GM06990 (cell line): Measurements from ENCODE around the gene ARMS2.

Source experiments
- DNase-seq: peaks from one replicate; pipeline ENCODE4 v3.0.0-alpha.2; 2011; ENCODE audit not compliant: insufficient read length; ENCODE audit errors: extremely low read depth
- H3K27me3 ChIP-seq: replicated peaks from 2 replicates; pipeline ENCODE4 v1.6.0; 2011; ENCODE audit warnings: low read length; ENCODE audit not compliant: control insufficient read depth, insufficient read depth
- H3K36me3 ChIP-seq: 2 replicates; pipeline ENCODE4 v1.5.1; 2011; ENCODE audit warnings: low read length; ENCODE audit not compliant: control insufficient read depth, insufficient read depth
- H3K4me3 ChIP-seq: replicated peaks from 2 replicates; pipeline ENCODE4 v1.5.1; 2011; ENCODE audit warnings: low read depth, mild to moderate bottlenecking, control low read depth, low read length
- TF ChIP-seq, protein P1 (sequence below): IDR thresholded peaks from 2 replicates; pipeline ENCODE4 v1.5.1; 2011; ENCODE audit warnings: low read length, control low read depth, mild to moderate bottlenecking, inconsistent platforms; ENCODE audit not compliant: insufficient read depth, poor library complexity, severe bottlenecking

The ARMS2 gene

DNA sequence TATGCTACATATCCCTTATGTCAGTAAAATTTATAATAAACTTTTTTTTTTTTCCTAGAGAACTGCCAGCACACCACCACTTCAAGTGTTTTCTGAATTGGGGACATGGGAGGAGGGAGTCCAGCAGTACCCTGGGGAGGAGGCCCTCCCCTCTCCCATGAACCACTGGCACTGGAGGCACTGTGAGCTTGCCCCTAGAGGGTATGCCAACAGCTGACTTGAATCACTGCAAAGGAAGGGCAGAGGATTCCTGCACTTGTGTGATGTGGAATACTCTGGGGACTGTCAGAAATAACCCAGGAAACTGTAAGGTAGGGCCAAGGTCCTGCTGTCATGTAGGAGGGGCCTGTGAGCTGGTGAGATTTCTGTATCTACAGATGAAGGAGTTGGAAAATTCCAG lies 8.5 kb upstream of the ARMS2 start:
- TF ChIP-seq, protein P1, sequence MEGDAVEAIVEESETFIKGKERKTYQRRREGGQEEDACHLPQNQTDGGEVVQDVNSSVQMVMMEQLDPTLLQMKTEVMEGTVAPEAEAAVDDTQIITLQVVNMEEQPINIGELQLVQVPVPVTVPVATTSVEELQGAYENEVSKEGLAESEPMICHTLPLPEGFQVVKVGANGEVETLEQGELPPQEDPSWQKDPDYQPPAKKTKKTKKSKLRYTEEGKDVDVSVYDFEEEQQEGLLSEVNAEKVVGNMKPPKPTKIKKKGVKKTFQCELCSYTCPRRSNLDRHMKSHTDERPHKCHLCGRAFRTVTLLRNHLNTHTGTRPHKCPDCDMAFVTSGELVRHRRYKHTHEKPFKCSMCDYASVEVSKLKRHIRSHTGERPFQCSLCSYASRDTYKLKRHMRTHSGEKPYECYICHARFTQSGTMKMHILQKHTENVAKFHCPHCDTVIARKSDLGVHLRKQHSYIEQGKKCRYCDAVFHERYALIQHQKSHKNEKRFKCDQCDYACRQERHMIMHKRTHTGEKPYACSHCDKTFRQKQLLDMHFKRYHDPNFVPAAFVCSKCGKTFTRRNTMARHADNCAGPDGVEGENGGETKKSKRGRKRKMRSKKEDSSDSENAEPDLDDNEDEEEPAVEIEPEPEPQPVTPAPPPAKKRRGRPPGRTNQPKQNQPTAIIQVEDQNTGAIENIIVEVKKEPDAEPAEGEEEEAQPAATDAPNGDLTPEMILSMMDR, result no peak
- H3K27me3 ChIP-seq, result peaks cover 2% of the 10 kb centered on the region
- DNase-seq, result no peak

DNA sequence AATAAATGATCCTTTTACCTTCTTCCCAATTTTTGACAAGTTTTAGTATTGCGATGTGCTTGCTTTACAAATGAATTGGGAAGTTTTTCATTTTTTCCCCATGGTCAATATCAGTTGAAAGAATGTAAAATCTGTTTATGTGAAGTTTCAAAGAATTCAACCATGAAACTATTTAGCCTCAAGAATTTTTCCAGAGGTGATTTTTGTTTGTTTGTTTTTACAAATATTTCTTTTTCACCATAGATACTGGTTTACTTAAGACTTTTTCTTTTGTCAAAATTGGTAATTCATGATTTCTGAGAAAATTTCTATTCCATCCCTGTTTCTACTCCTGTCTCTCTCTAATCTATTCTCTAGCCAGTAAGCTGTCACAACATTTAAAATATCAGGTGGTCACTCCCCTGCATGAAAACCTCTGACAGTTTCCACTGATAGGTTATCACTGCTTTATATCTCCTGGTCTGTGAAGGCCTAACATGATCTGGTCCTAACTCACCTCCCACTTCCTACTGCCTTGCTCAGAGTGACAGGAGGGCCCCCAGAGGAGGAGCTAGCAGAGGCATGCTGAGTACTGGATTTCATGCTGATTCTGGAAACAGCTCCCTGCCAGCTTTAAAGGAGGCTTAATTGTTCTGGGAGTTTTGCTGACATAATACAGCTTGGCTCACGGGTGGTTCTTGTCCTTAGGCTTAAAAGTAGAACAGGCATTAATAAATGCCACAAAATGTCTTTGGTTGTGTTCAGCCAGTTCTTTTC lies 7.6 kb upstream of the ARMS2 start:
- Histone ChIP-seq H3K36me3 (no peaks in the 10 kb centered on the region), H3K27me3 (peaks cover 2% of the 10 kb centered on the region), H3K4me3 (no peak overlapping the region)
- TF ChIP-seq, protein P1, result no peak
- DNase-seq, result no peak

More for the DNA sequence above, 8.5 kb upstream of the ARMS2 start:
- no peaks in the 10 kb centered on the region for H3K36me3 ChIP-seq
- H3K4me3 ChIP-seq, result no peak overlapping the region

DNA sequence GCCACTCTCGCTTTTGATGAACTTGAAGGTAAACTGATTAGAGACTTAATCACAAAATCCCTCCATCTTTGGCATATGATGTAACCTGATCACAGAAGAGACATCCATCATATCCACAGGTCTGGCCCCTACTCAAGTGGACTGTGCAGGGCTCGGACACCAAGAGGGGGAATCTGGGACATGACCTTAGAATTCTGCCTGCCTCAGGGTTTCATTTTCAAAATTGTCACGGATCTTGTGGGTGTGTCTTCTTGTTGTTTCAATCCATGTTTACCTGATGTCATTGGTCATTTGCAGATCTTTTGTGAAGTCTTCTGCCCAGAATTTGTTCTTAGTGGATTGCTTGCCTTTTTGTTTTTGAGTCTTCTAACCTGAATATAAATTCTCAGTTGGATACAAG lies 5.9 kb upstream of the ARMS2 start:
- H3K27me3 ChIP-seq, result peaks cover 2% of the 10 kb centered on the region
- TF ChIP-seq, protein P1, result no peak
- no peaks in the 10 kb centered on the region for H3K36me3 ChIP-seq
- H3K4me3 ChIP-seq, result no peak overlapping the region
- no peak for DNase-seq

DNA sequence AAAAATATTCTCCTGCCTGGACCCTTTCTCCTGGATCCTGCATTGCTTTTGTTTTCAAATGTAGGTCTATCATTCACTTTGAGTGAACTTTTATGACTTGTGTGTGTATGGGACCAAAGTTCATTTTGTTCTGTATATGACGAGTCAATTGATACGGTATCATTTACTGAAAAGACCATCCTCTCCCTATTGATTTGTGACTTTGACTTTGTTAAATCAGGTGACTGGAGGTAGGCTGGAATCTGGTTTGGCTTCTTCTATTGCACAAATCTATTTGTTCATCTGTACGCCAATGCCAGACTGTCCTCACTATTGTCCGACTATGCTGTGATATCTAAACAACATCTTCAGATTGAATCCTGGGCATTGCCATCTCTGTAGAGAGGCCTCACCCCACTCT lies 5.3 kb upstream of the ARMS2 start:
- no peak overlapping the region for H3K4me3 ChIP-seq
- H3K36me3 ChIP-seq, result no peaks in the 10 kb centered on the region
- TF ChIP-seq, protein P1, result no peak
- peaks cover 2% of the 10 kb centered on the region for H3K27me3 ChIP-seq
- DNase-seq, result no peak

DNA sequence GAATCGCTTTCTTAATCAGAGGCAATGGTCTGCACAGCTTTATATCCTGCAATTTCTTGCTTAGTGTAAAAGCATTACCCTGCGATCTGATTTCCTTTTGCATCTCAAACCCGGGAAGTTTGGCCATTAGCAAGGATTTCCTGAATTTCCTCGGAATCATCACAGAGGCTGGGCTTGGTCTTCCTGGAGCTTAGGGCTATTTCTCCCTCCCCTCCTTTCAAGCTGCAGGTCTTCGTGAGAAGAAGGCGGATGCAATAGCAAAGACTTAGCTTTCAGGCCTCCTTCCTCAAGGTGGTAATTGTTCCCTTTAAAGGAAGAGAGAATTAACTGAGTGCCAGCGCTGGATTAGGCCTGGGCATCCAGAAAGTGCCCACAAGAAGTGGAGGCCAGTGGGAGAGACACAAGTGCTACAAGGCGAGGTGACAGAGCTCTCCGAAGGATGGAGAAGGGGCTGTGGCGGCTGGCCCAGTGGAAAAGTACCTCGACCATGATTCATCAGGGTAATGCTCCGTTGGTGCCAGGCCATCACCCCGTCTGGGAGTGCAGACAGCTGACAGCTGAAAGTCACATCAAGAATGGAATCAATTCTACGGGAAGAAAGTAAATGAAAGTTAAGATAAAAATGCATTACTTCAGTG lies 4.0 kb upstream of the ARMS2 start:
- peaks cover 2% of the 10 kb centered on the region for H3K27me3 ChIP-seq
- TF ChIP-seq, protein P1, result no peak
- no peak overlapping the region for H3K4me3 ChIP-seq
- no peaks in the 10 kb centered on the region for H3K36me3 ChIP-seq
- no peak for DNase-seq
